GM12891 (cell line): ENCODE data around the gene ANKS1B.

Source experiments
- PAX5 ChIP-seq: IDR thresholded peaks from 2 replicates; pipeline ENCODE4 v1.6.1; 2011; ENCODE audit warnings: low read length, moderate library complexity, mild to moderate bottlenecking; ENCODE audit not compliant: insufficient read depth, severe bottlenecking
- POLR2A ChIP-seq: IDR thresholded peaks from 2 replicates; pipeline ENCODE4 v1.6.1; 2011; ENCODE audit warnings: low read depth, low read length, control low read depth
- POLR2AphosphoS5 ChIP-seq: IDR thresholded peaks from 2 replicates; pipeline ENCODE4 v1.6.1; 2011; ENCODE audit warnings: low read depth, low read length, control low read depth
- POU2F2 ChIP-seq: IDR thresholded peaks from 2 replicates; pipeline ENCODE4 v1.6.1; 2011; ENCODE audit warnings: low read depth, mild to moderate bottlenecking, control low read depth, low read length, moderate library complexity
- TAF1 ChIP-seq: IDR thresholded peaks from 2 replicates; pipeline ENCODE4 v1.6.1; 2011; ENCODE audit warnings: low read depth, low read length, control low read depth

DNA sequence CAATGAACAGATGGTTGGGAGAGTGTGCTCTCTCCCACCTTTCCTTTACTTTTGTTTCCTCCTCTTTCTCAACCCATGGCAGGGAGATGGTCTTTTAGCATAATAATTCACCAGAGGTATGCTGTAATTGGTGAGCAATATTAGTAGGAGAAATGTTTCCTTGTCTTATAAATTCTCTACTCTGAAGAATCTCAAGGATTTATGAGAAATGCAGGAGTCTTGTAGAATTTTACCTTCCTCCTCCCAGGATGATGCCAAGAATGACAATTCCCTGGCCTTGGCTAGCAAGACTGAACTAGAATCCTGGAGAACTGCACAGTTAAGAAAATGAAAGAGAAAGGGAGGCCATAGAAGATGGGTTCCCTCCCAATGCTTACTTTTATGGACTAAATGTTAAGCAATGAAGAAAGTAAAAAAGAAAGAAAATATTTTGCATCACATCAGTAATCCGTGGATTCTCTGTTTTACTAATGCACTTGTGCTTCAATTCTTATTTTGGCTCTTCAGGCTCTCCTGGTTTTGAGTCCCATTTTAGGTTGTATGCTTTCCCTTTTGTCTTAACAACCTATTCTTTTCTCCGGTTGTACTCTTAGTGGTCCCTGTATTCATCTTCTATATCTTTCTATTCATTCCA lies 530.1 kb downstream of the ANKS1B start:
- TF ChIP-seq POLR2A (no peak), POLR2AphosphoS5 (no peak), PAX5 (no peak), POU2F2 (no peak), TAF1 (no peak)
